Measurements from ENCODE around the gene AP2A2.

DNA sequence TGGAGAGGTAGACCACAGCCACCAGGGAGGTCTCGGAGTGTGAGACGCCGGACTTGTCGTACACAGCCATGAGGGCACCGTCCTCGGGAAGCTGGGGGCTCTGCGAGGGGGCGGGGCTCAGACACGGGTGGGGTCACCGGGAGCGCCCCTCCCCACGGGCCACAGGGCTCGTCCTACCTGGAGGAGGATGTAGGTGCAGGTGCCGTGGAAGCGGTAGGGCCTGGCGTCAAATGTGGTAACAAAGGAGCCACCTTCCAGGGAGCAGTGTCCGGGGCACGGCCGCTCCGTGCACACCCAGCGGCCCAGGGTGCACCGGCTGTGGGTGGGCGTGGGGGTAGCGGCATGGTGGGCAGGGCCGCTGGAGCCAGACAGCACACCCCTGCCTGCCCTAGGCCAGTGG is 103.4 kb downstream of the AP2A2 start:
- TF ChIP-seq, protein P1, sequence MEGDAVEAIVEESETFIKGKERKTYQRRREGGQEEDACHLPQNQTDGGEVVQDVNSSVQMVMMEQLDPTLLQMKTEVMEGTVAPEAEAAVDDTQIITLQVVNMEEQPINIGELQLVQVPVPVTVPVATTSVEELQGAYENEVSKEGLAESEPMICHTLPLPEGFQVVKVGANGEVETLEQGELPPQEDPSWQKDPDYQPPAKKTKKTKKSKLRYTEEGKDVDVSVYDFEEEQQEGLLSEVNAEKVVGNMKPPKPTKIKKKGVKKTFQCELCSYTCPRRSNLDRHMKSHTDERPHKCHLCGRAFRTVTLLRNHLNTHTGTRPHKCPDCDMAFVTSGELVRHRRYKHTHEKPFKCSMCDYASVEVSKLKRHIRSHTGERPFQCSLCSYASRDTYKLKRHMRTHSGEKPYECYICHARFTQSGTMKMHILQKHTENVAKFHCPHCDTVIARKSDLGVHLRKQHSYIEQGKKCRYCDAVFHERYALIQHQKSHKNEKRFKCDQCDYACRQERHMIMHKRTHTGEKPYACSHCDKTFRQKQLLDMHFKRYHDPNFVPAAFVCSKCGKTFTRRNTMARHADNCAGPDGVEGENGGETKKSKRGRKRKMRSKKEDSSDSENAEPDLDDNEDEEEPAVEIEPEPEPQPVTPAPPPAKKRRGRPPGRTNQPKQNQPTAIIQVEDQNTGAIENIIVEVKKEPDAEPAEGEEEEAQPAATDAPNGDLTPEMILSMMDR (IDR thresholded peaks at IDR 0.05), result no peak
- TF ChIP-seq POLR2A (IDR thresholded peaks at IDR 0.05), result no peak
